ENCODE results near the gene ERC2.
A peak's percentile ranks its signal among the peaks of the same experiment; 100 is the strongest.

Gene ERC2

GRCh38 chr3:55532806-55533205 lies 935.5 kb downstream of the ERC2 start:
- 73 to 96% methylated on average over 3 of the region's 3 CpGs for WGBS, 2 experiments (ENCODE audit: insufficient coverage in 2 of 2)
- peaks cover 19% of the 10 kb centered on the region for H3K4me1 ChIP-seq (ENCODE audit: control insufficient read depth, insufficient read depth, low read length, poor library complexity, severe bottlenecking)

GRCh38 chr3:55531321-55531720 lies 936.9 kb downstream of the ERC2 start:
- Histone ChIP-seq H3K9me3 (ENCODE audit: control insufficient read depth, low read length) (no peaks in the 10 kb centered on the region), H3K36me3 (ENCODE audit: control insufficient read depth, insufficient read depth, low read length) (no peaks in the 10 kb centered on the region), H3K4me1 (ENCODE audit: control insufficient read depth, insufficient read depth, low read length, poor library complexity, severe bottlenecking) (peaks cover 19% of the 10 kb centered on the region), H3K27ac (ENCODE audit: low read depth, low read length, severe bottlenecking) (no peak overlapping the region), H3K4me3 (ENCODE audit: extremely low read depth, insufficient read depth, low read length, poor library complexity, severe bottlenecking) (no peak overlapping the region)
- WGBS, 2 experiments (ENCODE audit: insufficient coverage in 2 of 2): 50% methylated on average over 1 of the region's 1 CpG; no CpG with 5 or more reads in 1 of the 2 experiments

More at GRCh38 chr3:55532806-55533205, 935.5 kb downstream of the ERC2 start:
- Histone ChIP-seq H3K27ac (ENCODE audit: low read depth, low read length, severe bottlenecking) (peak overlapping the region; percentile 51), H3K36me3 (ENCODE audit: control insufficient read depth, insufficient read depth, low read length) (no peaks in the 10 kb centered on the region), H3K4me3 (ENCODE audit: extremely low read depth, insufficient read depth, low read length, poor library complexity, severe bottlenecking) (no peak overlapping the region), H3K9me3 (ENCODE audit: control insufficient read depth, low read length) (no peaks in the 10 kb centered on the region)

- Histone ChIP-seq H3K4me1 (ENCODE audit: control insufficient read depth, insufficient read depth, low read length, poor library complexity, severe bottlenecking) (peaks cover 16% of the 10 kb centered on the region), H3K4me3 (ENCODE audit: extremely low read depth, insufficient read depth, low read length, poor library complexity, severe bottlenecking) (no peak overlapping the region), H3K9me3 (ENCODE audit: control insufficient read depth, low read length) (no peaks in the 10 kb centered on the region), H3K36me3 (ENCODE audit: control insufficient read depth, insufficient read depth, low read length) (no peaks in the 10 kb centered on the region), H3K27ac (ENCODE audit: low read depth, low read length, severe bottlenecking) (no peak overlapping the region)
- WGBS, 2 experiments (ENCODE audit: insufficient coverage in 2 of 2): 100% methylated on average over 2 of the region's 4 CpGs; no CpG with 5 or more reads in 1 of the 2 experiments
Measured at GRCh38 chr3:55527361-55527760, 940.9 kb downstream of the ERC2 start.

- H3K4me3 ChIP-seq (ENCODE audit: extremely low read depth, insufficient read depth, low read length, poor library complexity, severe bottlenecking): no peak overlapping the region
- H3K27ac ChIP-seq (ENCODE audit: low read depth, low read length, severe bottlenecking): no peak overlapping the region
- H3K36me3 ChIP-seq (ENCODE audit: control insufficient read depth, insufficient read depth, low read length): no peaks in the 10 kb centered on the region
- peaks cover 21% of the 10 kb centered on the region for H3K4me1 ChIP-seq (ENCODE audit: control insufficient read depth, insufficient read depth, low read length, poor library complexity, severe bottlenecking)
- H3K9me3 ChIP-seq (ENCODE audit: control insufficient read depth, low read length): no peaks in the 10 kb centered on the region
- 88 to 96% methylated on average over 10 of the region's 10 CpGs for WGBS, 2 experiments (ENCODE audit: insufficient coverage in 2 of 2)
Measured at GRCh38 chr3:55526332-55527030, 941.8 kb downstream of the ERC2 start.

- Histone ChIP-seq H3K9me3 (ENCODE audit: control insufficient read depth, low read length) (no peaks in the 10 kb centered on the region), H3K27ac (ENCODE audit: low read depth, low read length, severe bottlenecking) (no peak overlapping the region), H3K4me1 (ENCODE audit: control insufficient read depth, insufficient read depth, low read length, poor library complexity, severe bottlenecking) (peaks cover 22% of the 10 kb centered on the region), H3K36me3 (ENCODE audit: control insufficient read depth, insufficient read depth, low read length) (no peaks in the 10 kb centered on the region), H3K4me3 (ENCODE audit: extremely low read depth, insufficient read depth, low read length, poor library complexity, severe bottlenecking) (no peak overlapping the region)
- WGBS, 2 experiments (ENCODE audit: insufficient coverage in 2 of 2): 86 to 100% methylated on average over 2 to 3 of the region's 3 CpGs
Measured at GRCh38 chr3:55525436-55525835, 942.8 kb downstream of the ERC2 start.

- Histone ChIP-seq H3K27ac (ENCODE audit: low read depth, low read length, severe bottlenecking) (no peak overlapping the region), H3K4me3 (ENCODE audit: extremely low read depth, insufficient read depth, low read length, poor library complexity, severe bottlenecking) (no peak overlapping the region), H3K9me3 (ENCODE audit: control insufficient read depth, low read length) (no peaks in the 10 kb centered on the region), H3K4me1 (ENCODE audit: control insufficient read depth, insufficient read depth, low read length, poor library complexity, severe bottlenecking) (peaks cover 22% of the 10 kb centered on the region), H3K36me3 (ENCODE audit: control insufficient read depth, insufficient read depth, low read length) (no peaks in the 10 kb centered on the region)
- WGBS, 2 experiments (ENCODE audit: insufficient coverage in 2 of 2): 82 to 100% methylated on average over 2 to 3 of the region's 4 CpGs
Measured at GRCh38 chr3:55524565-55525244, 943.6 kb downstream of the ERC2 start.

- Histone ChIP-seq H3K4me3 (ENCODE audit: extremely low read depth, insufficient read depth, low read length, poor library complexity, severe bottlenecking) (no peak overlapping the region), H3K9me3 (ENCODE audit: control insufficient read depth, low read length) (no peaks in the 10 kb centered on the region), H3K27ac (ENCODE audit: low read depth, low read length, severe bottlenecking) (no peak overlapping the region), H3K36me3 (ENCODE audit: control insufficient read depth, insufficient read depth, low read length) (no peaks in the 10 kb centered on the region), H3K4me1 (ENCODE audit: control insufficient read depth, insufficient read depth, low read length, poor library complexity, severe bottlenecking) (peaks cover 22% of the 10 kb centered on the region)
- 83 to 91% methylated on average over 1 to 2 of the region's 2 CpGs for WGBS, 2 experiments (ENCODE audit: insufficient coverage in 2 of 2)
Measured at GRCh38 chr3:55523471-55523870, 944.8 kb downstream of the ERC2 start.

- peak overlapping the region; percentile 13 for H3K27ac ChIP-seq (ENCODE audit: low read depth, low read length, severe bottlenecking)
- WGBS, 2 experiments (ENCODE audit: insufficient coverage in 2 of 2): 47 to 67% methylated on average over 3 to 5 of the region's 6 CpGs
- H3K9me3 ChIP-seq (ENCODE audit: control insufficient read depth, low read length): no peaks in the 10 kb centered on the region
- H3K4me3 ChIP-seq (ENCODE audit: extremely low read depth, insufficient read depth, low read length, poor library complexity, severe bottlenecking): no peak overlapping the region
- H3K36me3 ChIP-seq (ENCODE audit: control insufficient read depth, insufficient read depth, low read length): no peaks in the 10 kb centered on the region
- peaks cover 22% of the 10 kb centered on the region for H3K4me1 ChIP-seq (ENCODE audit: control insufficient read depth, insufficient read depth, low read length, poor library complexity, severe bottlenecking)
Measured at GRCh38 chr3:55521738-55522421, 946.4 kb downstream of the ERC2 start.

GRCh38 chr3:55521064-55521737 lies 947.1 kb downstream of the ERC2 start:
- Histone ChIP-seq H3K9me3 (ENCODE audit: control insufficient read depth, low read length) (no peaks in the 10 kb centered on the region), H3K36me3 (ENCODE audit: control insufficient read depth, insufficient read depth, low read length) (no peaks in the 10 kb centered on the region), H3K4me3 (ENCODE audit: extremely low read depth, insufficient read depth, low read length, poor library complexity, severe bottlenecking) (no peak overlapping the region), H3K27ac (ENCODE audit: low read depth, low read length, severe bottlenecking) (no peak overlapping the region), H3K4me1 (ENCODE audit: control insufficient read depth, insufficient read depth, low read length, poor library complexity, severe bottlenecking) (peaks cover 22% of the 10 kb centered on the region)
- WGBS, 2 experiments (ENCODE audit: insufficient coverage in 2 of 2): 50 to 59% methylated on average over 6 to 8 of the region's 9 CpGs

- H3K36me3 ChIP-seq (ENCODE audit: control insufficient read depth, insufficient read depth, low read length): no peaks in the 10 kb centered on the region
- no peak overlapping the region for H3K27ac ChIP-seq (ENCODE audit: low read depth, low read length, severe bottlenecking)
- peaks cover 22% of the 10 kb centered on the region for H3K4me1 ChIP-seq (ENCODE audit: control insufficient read depth, insufficient read depth, low read length, poor library complexity, severe bottlenecking)
- no peak overlapping the region for H3K4me3 ChIP-seq (ENCODE audit: extremely low read depth, insufficient read depth, low read length, poor library complexity, severe bottlenecking)
- H3K9me3 ChIP-seq (ENCODE audit: control insufficient read depth, low read length): no peaks in the 10 kb centered on the region
- 67 to 100% methylated on average over 1 to 3 of the region's 3 CpGs for WGBS, 2 experiments (ENCODE audit: insufficient coverage in 2 of 2)
Measured at GRCh38 chr3:55519019-55519418, 949.2 kb downstream of the ERC2 start.
